Activated T-cell treated with anti-CD3 and anti-CD28 coated beads for 48 hours (primary cell): ENCODE results near the gene FGD2.

Experiments
- DNase-seq: peaks from one replicate; pipeline ENCODE4 v3.0.0-alpha.2; 2020; ENCODE audit warnings: low read depth

Gene FGD2

GRCh38 chr6:36997811-36998722, 7.4 kb upstream of the FGD2 start:
- DNase-seq, result no peak

- DNase-seq, result no peak
These were observed 6.8 kb upstream of the FGD2 start for GRCh38 chr6:36998723-36999038.

GRCh38 chr6:36999061-36999750, 6.2 kb upstream of the FGD2 start:
- no peak for DNase-seq

- no peak for DNase-seq
These were observed 5.7 kb upstream of the FGD2 start for GRCh38 chr6:36999751-37000125.

GRCh38 chr6:37004044-37004980, 1.1 kb upstream of the FGD2 start:
- DNase-seq, result no peak

- no peak for DNase-seq
These were observed 542 bp downstream of the FGD2 start for GRCh38 chr6:37005827-37006567.

- no peak for DNase-seq
These were observed 1.4 kb downstream of the FGD2 start for GRCh38 chr6:37006793-37007339.

- no peak for DNase-seq
These were observed 2.0 kb downstream of the FGD2 start for GRCh38 chr6:37007340-37008043.

GRCh38 chr6:37008484-37009465, 3.3 kb downstream of the FGD2 start:
- DNase-seq, result no peak

GRCh38 chr6:37010402-37010892, 5.0 kb downstream of the FGD2 start:
- DNase-seq, result no peak

GRCh38 chr6:37011656-37012378, 6.4 kb downstream of the FGD2 start:
- DNase-seq, result no peak

- DNase-seq, result no peak
These were observed 8.3 kb downstream of the FGD2 start for GRCh38 chr6:37013516-37014491.

- no peak for DNase-seq
These were observed 9.2 kb downstream of the FGD2 start for GRCh38 chr6:37014667-37015066.

GRCh38 chr6:37015532-37015931, 10.1 kb downstream of the FGD2 start:
- no peak for DNase-seq

GRCh38 chr6:37016995-37017394, 11.5 kb downstream of the FGD2 start:
- no peak for DNase-seq

GRCh38 chr6:37017606-37018197, 12.2 kb downstream of the FGD2 start:
- no peak for DNase-seq
